Muscle layer of colon (tissue), 2 donors: ENCODE measurements around the gene SESN1.

Experiments used
- H3K27ac ChIP-seq: one replicate; pipeline ENCODE4 v1.7.0; 2013; ENCODE audit warnings: low read depth, mild to moderate bottlenecking, low read length, moderate library complexity
- H3K27me3 ChIP-seq, 2 donors: one replicate each; pipeline ENCODE4 v1.7.0; 2013; ENCODE audit warnings: low read length in 2 of 2, mild to moderate bottlenecking in 2 of 2; ENCODE audit not compliant: insufficient read depth in 2 of 2, control insufficient read depth in 1 of 2
- H3K36me3 ChIP-seq: one replicate; pipeline ENCODE4 v1.7.0; 2013; ENCODE audit warnings: mild to moderate bottlenecking, low read length; ENCODE audit not compliant: insufficient read depth
- H3K4me1 ChIP-seq: one replicate; pipeline ENCODE4 v1.7.0; 2013; ENCODE audit warnings: mild to moderate bottlenecking, low read length; ENCODE audit not compliant: insufficient read depth
- H3K4me3 ChIP-seq, 2 donors: one replicate each; pipeline ENCODE4 v1.7.0; 2013; ENCODE audit warnings: low read length in 2 of 2, low read depth in 1 of 2, mild to moderate bottlenecking in 1 of 2, moderate library complexity in 1 of 2
- H3K9ac ChIP-seq: one replicate; pipeline ENCODE4 v1.7.0; 2013; ENCODE audit warnings: low read length
- H3K9me3 ChIP-seq: one replicate; pipeline ENCODE4 v1.7.0; 2013; ENCODE audit warnings: mild to moderate bottlenecking, low read length
- donor health status: abdominal sarcoma.
- donor health status: Adenocarcinoma of cecum.

The SESN1 gene

DNA sequence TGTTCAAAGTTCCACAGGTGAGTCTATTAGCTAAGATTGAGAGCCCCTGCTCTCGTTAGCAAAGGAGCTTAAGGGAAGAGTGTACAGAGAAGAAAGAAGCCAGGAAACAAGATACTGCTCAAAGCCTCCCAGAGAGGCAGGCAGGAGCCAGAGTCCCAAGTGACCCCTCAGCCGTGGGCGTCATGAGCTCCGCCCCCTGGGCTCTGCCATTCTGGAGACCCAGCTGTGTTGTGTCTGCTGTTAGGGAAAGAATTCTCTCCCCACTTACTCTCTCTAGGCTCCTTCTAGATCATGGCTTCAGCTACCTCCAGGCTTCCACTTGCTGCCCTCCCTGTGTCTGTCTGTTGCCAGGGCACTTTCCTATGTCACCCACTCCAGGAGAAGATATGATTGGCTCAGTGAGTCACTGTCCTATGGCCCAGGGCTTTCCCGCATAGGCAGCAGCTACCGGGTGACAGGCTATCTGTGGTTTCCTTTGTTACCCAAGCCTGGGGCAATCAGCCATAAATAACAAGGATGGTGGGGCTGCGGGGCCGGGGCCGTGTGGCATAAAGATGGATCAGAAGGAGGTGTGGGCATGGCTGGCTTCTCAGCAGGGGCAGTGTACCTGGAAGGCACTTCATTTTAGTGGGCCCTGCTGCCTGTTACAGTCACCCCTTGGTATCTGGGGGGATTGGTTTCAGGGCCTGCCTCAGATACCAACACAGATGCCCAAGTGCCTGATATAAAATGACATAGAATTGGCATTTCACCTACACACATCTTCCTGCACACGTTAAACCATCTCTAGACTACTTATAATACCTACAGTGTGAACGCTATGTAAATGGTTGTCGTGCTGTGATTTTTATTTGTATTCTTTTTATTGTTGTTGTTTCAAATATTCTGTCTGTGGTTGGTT lies 127.5 kb downstream of the SESN1 start:
- no peak overlapping the region for H3K9ac ChIP-seq
- no peak overlapping the region for H3K4me3 ChIP-seq
- H3K27ac ChIP-seq = no peak overlapping the region
- no peaks in the 10 kb centered on the region for H3K27me3 ChIP-seq
- H3K36me3 ChIP-seq = no peaks in the 10 kb centered on the region
- H3K9me3 ChIP-seq = no peaks in the 10 kb centered on the region
- peaks cover 4% of the 10 kb centered on the region for H3K4me1 ChIP-seq

DNA sequence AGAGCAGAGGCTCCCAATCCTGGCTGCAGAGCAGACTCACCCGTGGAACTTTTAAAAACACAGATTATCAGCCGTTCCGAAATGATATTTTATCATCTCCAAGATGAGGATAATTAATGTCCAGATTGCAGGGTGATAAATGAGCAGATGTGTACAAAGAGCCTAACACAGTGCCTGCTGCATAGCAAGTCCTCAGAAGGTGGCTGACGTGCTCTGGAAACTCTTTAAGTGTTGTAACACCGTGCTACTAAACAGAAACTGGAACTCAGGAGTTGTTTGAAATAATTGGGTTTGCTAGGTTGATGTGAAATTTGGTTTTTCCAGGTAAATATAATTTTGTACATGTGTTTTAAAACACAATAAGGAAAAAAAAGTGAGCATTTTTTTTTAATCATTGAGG lies 128.4 kb downstream of the SESN1 start:
- Histone ChIP-seq H3K4me3 (no peak overlapping the region), H3K36me3 (no peaks in the 10 kb centered on the region), H3K27ac (no peak overlapping the region), H3K27me3 (no peaks in the 10 kb centered on the region), H3K9me3 (no peaks in the 10 kb centered on the region), H3K9ac (no peak overlapping the region), H3K4me1 (peaks cover 12% of the 10 kb centered on the region)

- no peaks in the 10 kb centered on the region for H3K36me3 ChIP-seq
- H3K27me3 ChIP-seq = no peaks in the 10 kb centered on the region
- no peaks in the 10 kb centered on the region for H3K9me3 ChIP-seq
- no peak overlapping the region for H3K27ac ChIP-seq
- no peak overlapping the region for H3K4me3 ChIP-seq
- H3K4me1 ChIP-seq = peaks cover 19% of the 10 kb centered on the region
- no peak overlapping the region for H3K9ac ChIP-seq
Observed at GRCh38 chr6:108961985-108962384, 132.7 kb downstream of the SESN1 start.

DNA sequence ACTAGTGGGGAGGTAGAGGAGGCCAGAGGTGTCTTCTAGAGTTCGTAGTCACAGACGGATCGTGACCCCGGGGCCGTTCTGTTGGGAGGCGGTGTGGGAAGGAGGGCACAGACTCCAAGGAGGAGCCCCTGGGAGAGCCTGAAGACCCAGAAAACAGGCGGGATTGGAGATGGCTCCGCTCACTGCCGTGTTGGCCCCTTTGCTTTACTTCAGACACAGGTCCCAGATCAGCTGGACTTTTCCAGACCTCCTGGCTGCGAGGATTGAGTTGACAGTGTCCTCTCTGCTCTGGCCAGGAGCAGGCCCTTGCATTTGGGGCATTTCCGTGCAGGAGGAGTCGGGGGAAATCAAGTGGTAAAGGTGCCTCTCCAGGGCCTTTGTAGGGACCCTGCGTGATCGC lies 133.6 kb downstream of the SESN1 start:
- H3K36me3 ChIP-seq = no peaks in the 10 kb centered on the region
- peaks cover 19% of the 10 kb centered on the region for H3K4me1 ChIP-seq
- no peaks in the 10 kb centered on the region for H3K27me3 ChIP-seq
- H3K9ac ChIP-seq = no peak overlapping the region
- H3K27ac ChIP-seq = no peak overlapping the region
- H3K9me3 ChIP-seq = no peaks in the 10 kb centered on the region
- no peak overlapping the region for H3K4me3 ChIP-seq

DNA sequence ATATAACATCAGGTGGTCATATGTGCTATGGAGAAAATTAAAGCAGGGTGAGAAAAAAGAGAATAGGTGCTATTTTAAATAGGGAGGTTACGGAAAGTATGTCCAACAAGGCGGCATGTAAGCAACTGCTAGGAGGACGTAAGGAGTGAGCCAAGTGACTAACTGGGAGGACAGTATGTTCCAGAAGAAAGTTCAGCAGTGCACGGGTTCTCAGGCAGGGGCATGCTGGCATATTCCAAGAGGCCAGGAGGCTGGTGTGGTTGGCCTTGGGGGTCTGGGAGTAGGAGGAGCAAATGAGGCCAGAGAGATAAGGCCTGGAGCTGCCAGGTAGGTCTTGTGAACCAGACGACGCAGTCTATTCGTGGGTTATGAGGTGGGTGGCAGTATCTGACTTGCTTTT lies 134.0 kb downstream of the SESN1 start:
- H3K36me3 ChIP-seq = no peaks in the 10 kb centered on the region
- H3K9ac ChIP-seq = no peak overlapping the region
- H3K4me3 ChIP-seq = no peak overlapping the region
- no peaks in the 10 kb centered on the region for H3K27me3 ChIP-seq
- H3K27ac ChIP-seq = no peak overlapping the region
- H3K4me1 ChIP-seq = peaks cover 19% of the 10 kb centered on the region
- no peaks in the 10 kb centered on the region for H3K9me3 ChIP-seq

GRCh38 chr6:108959972-108960582 lies 134.6 kb downstream of the SESN1 start:
- H3K4me1 ChIP-seq = peaks cover 19% of the 10 kb centered on the region

DNA sequence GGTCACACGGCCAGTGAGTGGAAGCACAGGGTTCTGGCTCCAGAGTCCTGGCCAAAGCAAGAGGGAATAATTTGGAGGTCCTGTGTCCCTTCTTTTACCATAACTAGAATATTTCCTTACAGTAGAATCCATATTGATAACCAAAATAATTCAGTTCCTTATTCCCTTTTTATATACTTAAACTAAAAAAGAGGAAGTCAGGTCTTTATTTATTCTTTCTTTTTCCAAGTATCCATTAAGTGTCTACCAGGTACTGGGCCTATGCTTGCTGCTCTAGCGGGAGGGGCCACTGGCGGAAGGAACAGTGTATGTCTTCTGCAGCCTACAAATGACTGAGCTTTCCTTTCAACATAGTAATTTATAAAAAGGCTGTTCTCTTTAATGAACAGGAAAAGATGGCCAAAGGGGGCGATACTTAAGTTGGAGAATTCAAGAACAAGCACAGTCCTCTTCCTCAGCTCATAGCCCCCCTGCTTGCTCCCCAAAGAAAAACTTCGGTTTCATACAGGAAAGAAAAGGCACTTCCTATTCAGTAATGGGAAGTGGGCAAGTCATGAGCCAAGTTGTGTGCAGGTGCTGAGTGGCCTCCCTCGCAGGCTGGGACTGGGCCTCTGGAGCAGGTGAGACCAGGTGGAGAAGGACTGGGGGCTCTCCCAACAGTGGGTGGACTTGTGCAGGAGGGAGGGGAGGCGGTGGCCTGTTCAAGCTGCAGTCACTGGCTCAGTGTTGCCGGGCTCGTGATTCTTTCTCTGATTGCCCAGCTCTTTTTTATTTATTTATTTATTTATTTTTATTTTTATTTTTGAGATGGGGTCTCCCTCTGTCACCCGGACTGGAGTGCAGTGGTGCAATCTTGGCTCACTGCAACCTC lies 135.5 kb downstream of the SESN1 start:
- Histone ChIP-seq H3K9me3 (no peaks in the 10 kb centered on the region), H3K9ac (no peak overlapping the region), H3K27ac (no peak overlapping the region), H3K27me3 (no peaks in the 10 kb centered on the region), H3K4me1 (peaks cover 19% of the 10 kb centered on the region), H3K36me3 (no peaks in the 10 kb centered on the region), H3K4me3 (no peak overlapping the region)

More at GRCh38 chr6:108959972-108960582, 134.6 kb downstream of the SESN1 start:
- no peaks in the 10 kb centered on the region for H3K9me3 ChIP-seq
- H3K36me3 ChIP-seq = no peaks in the 10 kb centered on the region
- H3K4me3 ChIP-seq = no peak overlapping the region
- no peak overlapping the region for H3K9ac ChIP-seq
- no peaks in the 10 kb centered on the region for H3K27me3 ChIP-seq
- no peak overlapping the region for H3K27ac ChIP-seq

GRCh38 chr6:108957221-108957620 lies 137.4 kb downstream of the SESN1 start:
- Histone ChIP-seq H3K27ac (no peak overlapping the region), H3K9ac (no peak overlapping the region), H3K27me3 (no peaks in the 10 kb centered on the region), H3K9me3 (no peaks in the 10 kb centered on the region), H3K4me1 (peaks cover 33% of the 10 kb centered on the region), H3K36me3 (no peaks in the 10 kb centered on the region), H3K4me3 (no peak overlapping the region)

- Histone ChIP-seq H3K4me1 (peaks cover 23% of the 10 kb centered on the region), H3K27ac (no peak overlapping the region), H3K36me3 (no peaks in the 10 kb centered on the region), H3K9ac (no peak overlapping the region), H3K4me3 (no peak overlapping the region), H3K27me3 (no peaks in the 10 kb centered on the region), H3K9me3 (no peaks in the 10 kb centered on the region)
Observed at GRCh38 chr6:108955329-108955949, 139.2 kb downstream of the SESN1 start.

- Histone ChIP-seq H3K9me3 (no peaks in the 10 kb centered on the region), H3K4me1 (peaks cover 20% of the 10 kb centered on the region), H3K36me3 (no peaks in the 10 kb centered on the region), H3K4me3 (no peak overlapping the region), H3K9ac (no peak overlapping the region), H3K27ac (no peak overlapping the region), H3K27me3 (no peaks in the 10 kb centered on the region)
Observed at GRCh38 chr6:108953681-108954080, 141.0 kb downstream of the SESN1 start.
